ENCODE measurements around the gene OARD1.

OARD1 gene

GRCh38 chr6:41047745-41048732 lies 24.1 kb downstream of the OARD1 start:
- DNase-seq: no peak

GRCh38 chr6:41047306-41047705 lies 24.9 kb downstream of the OARD1 start:
- no peak for DNase-seq

GRCh38 chr6:41046084-41046483 lies 26.1 kb downstream of the OARD1 start:
- no peak for DNase-seq

GRCh38 chr6:41045664-41046063 lies 26.5 kb downstream of the OARD1 start:
- no peak for DNase-seq

- no peak for DNase-seq
Observed at GRCh38 chr6:41043151-41043550, 29.0 kb downstream of the OARD1 start.

GRCh38 chr6:41042226-41043055 lies 29.7 kb downstream of the OARD1 start, which contains the start of gene TSPO2:
TSS of gene TSPO2 (plus strand) at chr6:41042467. CDS start at chr6:41042986, 519 bp downstream.
- DNase-seq: no peak

GRCh38 chr6:41040940-41041536 lies 31.1 kb downstream of the OARD1 start:
- DNase-seq: no peak

- no peak for DNase-seq
Observed at GRCh38 chr6:41040101-41040939, 31.8 kb downstream of the OARD1 start.

GRCh38 chr6:41039060-41039998 lies 32.8 kb downstream of the OARD1 start, which contains the start of gene UNC5CL:
TSS of gene UNC5CL (minus strand) at chr6:41039221. CDS start at chr6:41035074, 4,147 bp downstream.
- DNase-seq: peak; percentile 42 to 47

GRCh38 chr6:41038205-41038604 lies 34.0 kb downstream of the OARD1 start:
- DNase-seq: no peak

GRCh38 chr6:41037107-41037900 lies 34.9 kb downstream of the OARD1 start:
- no peak for DNase-seq

- DNase-seq: no peak
Observed at GRCh38 chr6:41036601-41037000, 35.6 kb downstream of the OARD1 start.

GRCh38 chr6:41036186-41036585 lies 36.0 kb downstream of the OARD1 start:
- DNase-seq: no peak

- DNase-seq: no peak
Observed at GRCh38 chr6:41033776-41034175, 38.4 kb downstream of the OARD1 start.

GRCh38 chr6:41032830-41033229 lies 39.3 kb downstream of the OARD1 start:
- DNase-seq: no peak

GRCh38 chr6:41028561-41029412 lies 43.4 kb downstream of the OARD1 start:
- peak in 1 of 2 experiments; percentile 6 for DNase-seq

- DNase-seq: peak; percentile 68 to 72
Observed at GRCh38 chr6:41027799-41028560, 44.2 kb downstream of the OARD1 start.

GRCh38 chr6:41027241-41027640 lies 44.9 kb downstream of the OARD1 start:
- DNase-seq: peak in 1 of 2 experiments; percentile 31
